Astrocyte of the cerebellum (primary cell): Measurements from ENCODE around the gene FKBP14.
A peak's percentile ranks its signal among the peaks of the same experiment; 100 is the strongest.

ENCODE experiments used
- DNase-seq: peaks from one replicate; pipeline ENCODE4 v3.0.0-alpha.2; 2011; ENCODE audit warnings: low read depth
- H3K4me3 ChIP-seq: 2 replicates; pipeline ENCODE4 v1.5.1; 2011; ENCODE audit warnings: mild to moderate bottlenecking, low read depth, low read length, moderate library complexity
- in situ Hi-C: cut with HindIII; loops from 2 replicates; pipeline ENCODE4 v1.10.0; 2017; ENCODE audit warnings: low sequenced_read_pairs
- TF ChIP-seq, protein P1 (sequence below): IDR thresholded peaks from 2 replicates; pipeline ENCODE4 v1.5.1; 2012; ENCODE audit warnings: low read length, low read depth, moderate library complexity, mild to moderate bottlenecking; ENCODE audit errors: missing control alignments

Gene FKBP14

DNA sequence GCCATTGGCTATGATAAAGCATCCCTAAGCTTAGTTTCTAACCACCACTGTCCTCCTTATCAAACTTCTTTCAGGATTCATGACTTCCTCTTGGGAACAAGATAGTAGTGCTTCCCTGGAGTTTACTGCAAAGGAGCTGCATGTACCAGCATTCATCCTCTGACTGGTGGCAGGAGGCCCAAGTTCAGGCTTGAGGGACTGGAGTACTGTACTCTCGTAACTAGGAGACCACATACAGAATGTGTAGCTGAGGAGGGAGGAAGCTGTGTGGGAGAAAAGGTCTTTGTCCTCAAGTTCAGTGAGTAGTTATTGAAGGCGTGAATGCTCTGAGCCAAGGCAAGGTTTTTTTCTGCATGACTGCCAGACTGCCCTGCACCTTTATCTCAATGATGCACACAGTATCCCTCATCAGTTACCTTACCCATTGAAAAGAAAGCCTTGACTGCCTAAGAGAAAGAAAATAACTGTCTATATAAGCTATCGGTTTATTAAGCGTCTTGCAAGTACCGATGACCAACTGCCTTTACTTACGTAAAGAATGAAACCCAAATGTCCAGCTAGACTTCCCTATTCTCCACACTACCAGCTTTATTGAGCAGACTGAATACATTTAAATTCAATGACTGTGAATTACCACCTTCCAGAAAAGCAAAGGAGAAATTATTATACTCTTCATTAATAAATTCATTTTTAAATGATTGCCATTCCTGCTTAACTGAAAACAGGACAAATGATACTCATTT, 49.7 kb downstream of the FKBP14 start:
- in situ Hi-C loops, result no loop called here
- peak; percentile 44 for DNase-seq
- H3K4me3 ChIP-seq, result no peak overlapping the region
- TF ChIP-seq, protein P1, sequence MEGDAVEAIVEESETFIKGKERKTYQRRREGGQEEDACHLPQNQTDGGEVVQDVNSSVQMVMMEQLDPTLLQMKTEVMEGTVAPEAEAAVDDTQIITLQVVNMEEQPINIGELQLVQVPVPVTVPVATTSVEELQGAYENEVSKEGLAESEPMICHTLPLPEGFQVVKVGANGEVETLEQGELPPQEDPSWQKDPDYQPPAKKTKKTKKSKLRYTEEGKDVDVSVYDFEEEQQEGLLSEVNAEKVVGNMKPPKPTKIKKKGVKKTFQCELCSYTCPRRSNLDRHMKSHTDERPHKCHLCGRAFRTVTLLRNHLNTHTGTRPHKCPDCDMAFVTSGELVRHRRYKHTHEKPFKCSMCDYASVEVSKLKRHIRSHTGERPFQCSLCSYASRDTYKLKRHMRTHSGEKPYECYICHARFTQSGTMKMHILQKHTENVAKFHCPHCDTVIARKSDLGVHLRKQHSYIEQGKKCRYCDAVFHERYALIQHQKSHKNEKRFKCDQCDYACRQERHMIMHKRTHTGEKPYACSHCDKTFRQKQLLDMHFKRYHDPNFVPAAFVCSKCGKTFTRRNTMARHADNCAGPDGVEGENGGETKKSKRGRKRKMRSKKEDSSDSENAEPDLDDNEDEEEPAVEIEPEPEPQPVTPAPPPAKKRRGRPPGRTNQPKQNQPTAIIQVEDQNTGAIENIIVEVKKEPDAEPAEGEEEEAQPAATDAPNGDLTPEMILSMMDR, result no peak

DNA sequence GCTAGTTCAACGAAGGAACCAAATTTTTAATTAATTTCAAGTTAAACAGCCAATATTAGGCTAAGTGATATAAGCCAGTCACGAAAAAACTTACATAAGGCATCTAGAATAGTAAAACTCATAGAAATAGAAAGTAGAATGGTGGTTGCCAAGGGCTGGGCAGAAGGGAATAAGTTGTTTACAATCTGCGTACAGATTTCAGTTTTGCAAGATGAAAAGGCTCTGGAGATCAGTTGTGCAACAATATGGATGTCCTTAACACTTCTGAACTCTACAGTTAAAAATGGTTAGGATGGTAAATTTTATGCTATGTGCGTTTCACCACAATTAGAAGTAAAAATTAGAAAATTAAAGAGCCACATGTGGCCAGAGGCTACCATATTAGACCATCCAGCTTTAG, 50.2 kb downstream of the FKBP14 start:
- in situ Hi-C loops, result no loop called here
- H3K4me3 ChIP-seq, result no peak overlapping the region
- TF ChIP-seq, protein P1, result no peak
- DNase-seq, result no peak

DNA sequence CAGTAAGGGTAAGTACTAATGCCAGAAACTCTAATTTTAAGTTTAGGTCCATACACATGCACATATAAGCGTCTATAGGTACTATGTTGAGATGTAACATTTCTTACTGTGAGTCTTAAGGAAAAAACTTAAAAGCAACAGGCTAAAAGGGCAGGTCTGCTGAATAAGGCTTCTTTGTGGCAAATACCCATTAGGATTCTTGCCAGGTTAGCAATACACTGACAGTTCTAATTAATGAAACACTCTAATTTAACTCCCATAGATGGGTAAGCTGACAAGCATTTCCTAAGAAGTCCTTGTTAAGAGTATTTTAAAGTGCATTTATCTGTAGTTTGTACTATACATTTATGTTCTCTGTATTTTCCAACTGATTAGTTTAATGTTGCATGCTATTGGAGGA, 50.9 kb downstream of the FKBP14 start:
- TF ChIP-seq, protein P1, result no peak
- in situ Hi-C loops, result no loop called here
- no peak for DNase-seq
- no peak overlapping the region for H3K4me3 ChIP-seq

DNA sequence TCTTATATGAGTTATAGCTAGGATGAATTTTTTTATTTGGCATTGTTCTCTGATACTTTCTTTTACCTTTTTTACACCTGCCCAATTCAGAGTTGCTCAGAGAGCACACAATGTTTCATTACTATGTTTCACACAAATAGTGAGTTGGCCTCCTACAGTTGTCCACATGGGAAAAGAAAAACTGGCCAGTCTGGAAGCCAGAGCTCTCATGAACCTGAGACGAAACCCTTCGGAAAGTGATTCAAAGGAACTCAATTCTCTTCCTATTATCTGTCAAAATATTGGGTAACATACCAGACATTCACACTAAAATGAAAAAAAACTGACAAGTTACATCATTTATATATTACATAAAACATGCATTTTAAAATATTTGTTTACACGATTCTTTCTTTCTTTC, 52.2 kb downstream of the FKBP14 start:
- in situ Hi-C loops, result no loop called here
- TF ChIP-seq, protein P1, result no peak
- H3K4me3 ChIP-seq, result no peak overlapping the region
- DNase-seq, result no peak

DNA sequence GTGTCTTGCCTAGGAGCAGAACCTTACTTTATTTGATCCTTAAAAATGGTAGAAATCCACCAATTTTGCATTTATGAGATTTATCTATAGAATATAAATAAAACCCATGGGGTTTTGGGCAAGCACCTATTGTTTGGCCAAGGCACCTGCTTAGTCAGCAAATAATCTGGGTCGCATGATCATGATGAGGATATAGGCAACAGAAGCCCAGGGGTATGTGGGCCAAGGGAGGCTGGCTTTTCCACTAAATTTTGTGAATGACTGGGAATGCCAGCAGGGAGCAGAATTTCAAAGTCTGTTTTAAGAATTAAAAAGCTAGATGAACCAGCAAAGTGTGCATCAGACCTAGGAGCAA, 54.2 kb downstream of the FKBP14 start:
- no peak for DNase-seq
- no peak overlapping the region for H3K4me3 ChIP-seq
- in situ Hi-C loops, result no loop called here
- TF ChIP-seq, protein P1, result no peak

DNA sequence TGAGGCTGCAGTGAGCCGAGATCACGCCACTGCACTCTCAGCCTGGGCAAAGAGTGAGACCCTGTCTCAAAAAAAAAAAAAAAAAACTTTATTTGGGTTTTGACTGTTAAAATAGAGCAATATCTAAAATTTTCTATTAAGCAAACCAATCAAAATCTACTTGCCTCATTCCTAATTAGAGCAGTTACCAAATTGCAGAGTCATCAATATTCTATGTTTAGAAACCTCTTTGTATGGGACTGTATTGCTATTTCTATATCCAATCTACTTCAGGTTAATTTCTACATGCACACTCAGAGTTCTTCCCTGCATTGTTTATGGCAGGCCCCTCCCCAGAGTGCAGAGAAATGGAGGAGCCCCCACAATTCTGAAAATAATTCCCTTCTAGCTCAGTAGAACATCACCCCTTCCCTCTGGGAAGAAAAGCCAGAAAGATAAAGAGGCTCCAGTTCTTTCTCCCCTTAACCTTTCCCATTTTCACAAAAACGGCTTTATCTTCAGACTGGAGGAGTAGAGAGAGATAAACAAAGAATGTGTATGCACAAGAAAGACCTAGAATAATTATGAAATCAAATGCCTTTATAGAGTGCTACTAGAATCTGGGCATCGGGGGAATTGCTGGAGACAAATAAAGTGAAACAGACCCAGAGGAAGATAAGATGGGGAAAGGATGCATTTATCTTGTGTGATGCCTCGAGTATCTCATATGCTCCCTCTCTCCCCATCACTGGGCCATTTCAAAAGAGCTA, 54.8 kb downstream of the FKBP14 start:
- H3K4me3 ChIP-seq, result no peak overlapping the region
- TF ChIP-seq, protein P1, result no peak
- DNase-seq, result no peak
- in situ Hi-C loops, result no loop called here
